HG03095 (cell line): ENCODE measurements around the gene SPNS1.
"Not testable (repeated sequence)": the region's sequence is repeated elsewhere in the genome, so short reads cannot be mapped to it uniquely, and the experiment has no call there.

Experiments
- ATAC-seq: cut with Tn5 transposase; IDR thresholded peaks from one replicate; pipeline ENCODE4 v1.9.1; 2021; ENCODE audit warnings: moderate library complexity; ENCODE audit not compliant: unreplicated experiment

Gene SPNS1

DNA sequence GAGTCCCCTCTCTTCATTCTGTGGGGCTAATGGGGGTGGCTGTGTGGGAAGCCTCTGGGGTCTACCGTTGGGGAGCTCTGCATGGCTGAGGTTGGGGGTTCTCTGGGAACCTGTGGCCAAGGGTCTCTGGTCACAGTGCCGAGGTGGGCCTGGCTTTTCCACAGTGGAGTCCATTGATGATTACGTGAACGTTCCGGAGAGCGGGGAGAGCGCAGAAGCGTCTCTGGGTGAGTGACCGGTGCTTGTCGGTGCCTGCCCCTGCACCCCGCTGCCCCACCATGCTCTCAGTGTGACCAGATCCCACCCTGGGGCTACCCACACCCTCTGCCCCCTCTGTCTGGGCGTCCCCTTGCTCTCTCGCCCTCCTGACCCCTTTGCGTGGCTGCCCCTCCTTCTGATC, 14.8 kb downstream of the SPNS1 start:
- ATAC-seq, result no peak

DNA sequence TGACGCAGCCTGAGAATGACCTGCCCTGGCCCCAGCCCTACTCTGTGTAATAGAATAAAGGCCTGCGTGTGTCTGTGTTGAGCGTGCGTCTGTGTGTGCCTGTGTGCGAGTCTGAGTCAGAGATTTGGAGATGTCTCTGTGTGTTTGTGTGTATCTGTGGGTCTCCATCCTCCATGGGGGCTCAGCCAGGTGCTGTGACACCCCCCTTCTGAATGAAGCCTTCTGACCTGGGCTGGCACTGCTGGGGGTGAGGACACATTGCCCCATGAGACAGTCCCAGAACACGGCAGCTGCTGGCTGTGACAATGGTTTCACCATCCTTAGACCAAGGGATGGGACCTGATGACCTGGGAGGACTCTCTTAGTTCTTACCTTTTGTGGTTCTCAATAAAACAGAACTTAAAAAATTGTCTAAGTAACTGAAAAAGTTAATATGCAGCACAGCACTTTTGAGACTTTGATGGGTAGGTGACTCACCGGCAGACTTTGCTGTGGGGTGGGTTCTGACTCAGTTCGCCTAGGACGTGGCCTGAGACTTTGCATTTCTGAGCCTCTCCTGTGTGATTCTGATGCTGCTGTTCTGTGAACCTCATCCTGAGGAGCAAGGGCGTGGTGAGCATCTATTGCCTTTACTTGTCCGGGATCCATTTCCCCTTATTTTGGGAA, 15.9 kb downstream of the SPNS1 start:
- no peak for ATAC-seq

- ATAC-seq, result no peak
Observed at GRCh38 chr16:28991687-28992086, 17.1 kb downstream of the SPNS1 start.

DNA sequence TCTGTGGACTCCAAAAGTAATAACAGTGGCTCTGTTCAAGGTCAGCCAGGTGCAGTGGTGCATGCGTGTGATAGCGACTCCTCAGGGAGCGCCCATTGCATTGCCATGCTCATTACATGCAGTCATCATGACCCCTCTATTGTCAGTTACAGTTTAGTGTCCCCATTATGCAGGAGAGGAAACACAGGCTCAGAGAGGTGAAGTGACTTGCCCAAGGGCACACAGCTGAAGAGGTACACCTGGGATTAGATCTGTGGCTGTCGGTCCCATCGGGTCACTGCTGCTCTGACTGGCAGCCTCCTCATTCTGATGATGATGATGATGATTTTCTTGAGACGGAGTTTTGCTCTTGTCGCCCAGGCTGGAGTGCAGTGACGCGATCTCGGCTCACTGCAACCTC, 17.9 kb downstream of the SPNS1 start:
- no peak for ATAC-seq

GRCh38 chr16:28998837-28999236, 24.3 kb downstream of the SPNS1 start:
- no peak for ATAC-seq

GRCh38 chr16:28999577-28999976, 25.0 kb downstream of the SPNS1 start:
- no peak for ATAC-seq

- no peak for ATAC-seq
Observed at GRCh38 chr16:29000019-29000418, 25.4 kb downstream of the SPNS1 start.

- not testable (repeated sequence) for ATAC-seq
Observed at GRCh38 chr16:29004496-29005139, 30.0 kb downstream of the SPNS1 start.

GRCh38 chr16:29007730-29008593, 33.4 kb downstream of the SPNS1 start:
- ATAC-seq, result no peak

DNA sequence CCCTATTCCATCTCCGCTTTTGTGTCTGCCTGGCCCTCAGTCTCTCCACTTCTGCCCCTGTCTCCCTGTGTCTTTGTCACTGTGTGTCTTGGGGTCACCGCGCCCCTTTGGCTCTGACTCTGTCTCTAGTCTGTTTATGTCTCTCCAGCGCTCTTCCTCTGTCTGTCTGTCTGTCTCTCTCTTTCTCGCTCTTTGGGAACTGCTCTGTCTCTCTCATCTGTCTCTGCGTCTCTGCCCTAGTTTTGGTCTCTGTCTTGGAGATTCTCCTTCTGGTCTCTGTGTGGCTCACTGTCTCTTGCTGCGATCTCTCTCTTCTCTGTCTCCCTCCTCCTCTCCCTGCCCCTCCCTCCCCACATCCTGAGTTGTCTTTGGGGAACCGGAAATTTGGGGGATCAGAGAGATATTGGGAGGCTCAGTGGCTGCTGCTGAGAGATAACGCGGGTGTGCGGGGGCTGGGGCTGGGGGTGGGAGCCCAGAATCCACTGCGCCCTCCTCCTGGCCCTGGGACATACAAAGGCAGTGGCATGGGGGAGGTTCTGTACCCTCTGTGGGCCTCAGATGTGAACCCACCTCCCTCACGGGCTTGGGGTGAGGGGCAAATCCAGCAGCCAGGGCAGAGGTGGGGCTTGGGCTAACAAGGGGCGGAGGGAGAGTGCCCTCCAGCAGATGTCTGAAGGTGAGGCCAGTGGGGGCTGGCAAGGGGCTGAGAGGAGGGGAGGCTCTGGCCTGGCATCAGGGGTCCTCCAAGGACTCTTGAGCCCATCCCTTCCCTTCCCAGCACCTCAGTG, 34.7 kb downstream of the SPNS1 start:
- no peak for ATAC-seq

DNA sequence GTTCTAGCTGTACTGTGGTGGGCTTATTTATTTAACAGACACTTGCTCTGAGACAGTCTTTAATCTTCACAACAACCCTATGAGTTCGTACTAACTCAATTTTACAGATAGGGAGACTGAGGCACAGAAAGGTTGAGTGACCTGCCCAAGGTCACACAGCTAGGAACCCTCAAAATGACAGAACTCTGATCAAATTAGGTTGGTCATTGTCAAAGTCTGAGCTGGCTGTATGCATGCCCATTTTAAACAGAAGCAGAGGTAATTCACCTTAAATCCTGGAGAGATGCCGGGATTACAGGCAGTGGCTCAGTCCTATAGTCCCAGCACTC, 35.2 kb downstream of the SPNS1 start:
- ATAC-seq, result no peak

GRCh38 chr16:29011112-29011511, 36.5 kb downstream of the SPNS1 start:
- ATAC-seq, result no peak

GRCh38 chr16:29011851-29012250, 37.3 kb downstream of the SPNS1 start:
- no peak for ATAC-seq

DNA sequence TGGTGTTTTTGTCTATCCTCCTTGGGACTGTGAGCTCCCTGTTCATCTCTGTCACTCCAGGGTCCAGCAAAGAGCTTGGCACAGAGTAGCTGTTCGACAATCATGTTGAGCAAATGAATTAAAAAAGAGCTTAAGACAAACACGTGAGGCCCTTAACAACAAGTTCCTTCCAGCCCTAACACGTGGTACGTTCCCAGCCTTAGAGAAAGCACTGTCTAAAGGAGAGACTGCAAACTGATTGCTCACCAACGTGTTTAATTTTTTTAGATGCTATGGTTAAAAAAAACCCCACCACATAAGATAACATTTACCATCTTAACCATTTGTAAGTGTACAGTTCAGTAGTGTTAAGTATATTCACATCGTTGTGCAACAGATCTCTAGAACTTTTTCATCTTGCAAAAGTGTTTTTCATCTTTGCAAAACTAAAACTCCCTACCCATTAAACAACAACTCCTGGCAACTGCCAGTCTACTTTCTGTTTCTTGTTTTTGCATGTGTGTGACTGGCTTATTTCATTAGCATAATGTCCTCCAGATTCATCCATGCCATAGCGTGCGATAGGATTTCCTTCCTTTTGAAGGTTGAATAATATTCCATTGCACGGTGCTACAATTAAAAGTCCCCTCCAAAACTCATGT, 38.5 kb downstream of the SPNS1 start:
- ATAC-seq, result no peak

- ATAC-seq, result no peak
Observed at GRCh38 chr16:29014561-29015069, 40.0 kb downstream of the SPNS1 start.

- ATAC-seq, result no peak
Observed at GRCh38 chr16:29022196-29022595, 47.6 kb downstream of the SPNS1 start.

GRCh38 chr16:29023279-29024277, 49.0 kb downstream of the SPNS1 start:
- no peak for ATAC-seq

GRCh38 chr16:29024278-29024677, 49.7 kb downstream of the SPNS1 start:
- ATAC-seq, result no peak

- no peak for ATAC-seq
Observed at GRCh38 chr16:29025218-29025617, 50.6 kb downstream of the SPNS1 start.
